H9 (cell line): ENCODE measurements around the gene ASTN2. TPM values are rescaled to one million over a fixed set of nuclear protein-coding genes. Genes with fewer than 3 reads are reported as not detected.

ENCODE experiments used
- DNase-seq: peaks from one replicate; pipeline ENCODE4 v3.0.0-alpha.2; 2017
- H2AFZ ChIP-seq: one replicate; pipeline ENCODE4 v1.6.1; 2013; ENCODE audit warnings: mild to moderate bottlenecking, low read length, control low read depth, moderate library complexity
- H2AK5ac ChIP-seq: 2 replicates; pipeline ENCODE4 v1.6.1; 2013; ENCODE audit warnings: low read length, control low read depth, mixed read lengths; ENCODE audit not compliant: insufficient read length
- H2BK120ac ChIP-seq: one replicate; pipeline ENCODE4 v1.6.1; 2013; ENCODE audit warnings: low read depth, mild to moderate bottlenecking, low read length, control low read depth, inconsistent platforms; ENCODE audit not compliant: poor library complexity, severe bottlenecking
- H2BK12ac ChIP-seq: 2 replicates; pipeline ENCODE4 v1.6.1; 2013; ENCODE audit warnings: low read length, control low read depth, mixed read lengths, low read depth; ENCODE audit not compliant: insufficient read length
- H2BK15ac ChIP-seq: 2 replicates; pipeline ENCODE4 v1.6.1; 2013; ENCODE audit warnings: low read depth, low read length, control low read depth
- H2BK20ac ChIP-seq: one replicate; pipeline ENCODE4 v1.6.1; 2013; ENCODE audit warnings: low read depth, mild to moderate bottlenecking, low read length, control low read depth, inconsistent platforms; ENCODE audit not compliant: poor library complexity, severe bottlenecking
- H2BK5ac ChIP-seq: 2 replicates; pipeline ENCODE4 v1.6.1; 2013; ENCODE audit warnings: low read length, control low read depth, mixed read lengths; ENCODE audit not compliant: insufficient read length
- H3K14ac ChIP-seq: 2 replicates; pipeline ENCODE4 v1.6.1; 2013; ENCODE audit warnings: low read length, control low read depth; ENCODE audit not compliant: insufficient read depth
- H3K18ac ChIP-seq: 2 replicates; pipeline ENCODE4 v1.6.1; 2013; ENCODE audit warnings: low read depth, mild to moderate bottlenecking, mixed read lengths, low read length, control low read depth; ENCODE audit not compliant: insufficient read length
- H3K23ac ChIP-seq: 2 replicates; pipeline ENCODE4 v1.6.1; 2013; ENCODE audit warnings: low read length, control low read depth, mixed read lengths, low read depth; ENCODE audit not compliant: insufficient read length
- H3K23me2 ChIP-seq: 2 replicates; pipeline ENCODE4 v1.6.1; 2013; ENCODE audit warnings: low read depth, mild to moderate bottlenecking, mixed read lengths, low read length, control low read depth; ENCODE audit not compliant: insufficient read length, poor library complexity, severe bottlenecking
- H3K27ac ChIP-seq: 2 replicates; pipeline ENCODE4 v1.5.1; 2013; ENCODE audit warnings: low read length, control low read depth, mixed read lengths, low read depth; ENCODE audit not compliant: insufficient read length
- H3K27me3 ChIP-seq: 2 replicates; pipeline ENCODE4 v1.6.1; 2013; ENCODE audit warnings: low read length, control low read depth, inconsistent platforms; ENCODE audit not compliant: insufficient read depth
- H3K4ac ChIP-seq: 2 replicates; pipeline ENCODE4 v1.6.1; 2013; ENCODE audit warnings: low read depth, mild to moderate bottlenecking, control low read depth, inconsistent platforms, low read length, moderate library complexity
- H3K4me1 ChIP-seq: 2 replicates; pipeline ENCODE4 v1.6.1; 2013; ENCODE audit warnings: low read length, control low read depth, inconsistent platforms; ENCODE audit not compliant: insufficient read depth
- H3K4me2 ChIP-seq: 2 replicates; pipeline ENCODE4 v1.6.1; 2013; ENCODE audit warnings: low read length, control low read depth, mixed read lengths; ENCODE audit not compliant: insufficient read length, insufficient read depth
- H3K56ac ChIP-seq: 2 replicates; pipeline ENCODE4 v1.6.1; 2013; ENCODE audit warnings: low read depth, mild to moderate bottlenecking, mixed read lengths, low read length, control low read depth; ENCODE audit not compliant: insufficient read length
- H3K79me1 ChIP-seq: 2 replicates; pipeline ENCODE4 v1.6.1; 2013; ENCODE audit warnings: low read depth, mild to moderate bottlenecking, moderate library complexity, low read length, control low read depth, inconsistent platforms; ENCODE audit not compliant: insufficient read depth, poor library complexity, severe bottlenecking
- H3K79me2 ChIP-seq: 2 replicates; pipeline ENCODE4 v1.6.1; 2013; ENCODE audit warnings: low read length, control low read depth, inconsistent platforms; ENCODE audit not compliant: insufficient read depth
- H3K9ac ChIP-seq: 2 replicates; pipeline ENCODE4 v1.6.1; 2013; ENCODE audit warnings: low read length, control low read depth, mixed read lengths; ENCODE audit not compliant: insufficient read length; ENCODE audit errors: extremely low read depth
- H3K9me3 ChIP-seq: one replicate; pipeline ENCODE4 v1.6.1; 2013; ENCODE audit warnings: low read depth, low read length, inconsistent platforms; ENCODE audit not compliant: control insufficient read depth
- H3T11ph ChIP-seq: one replicate; pipeline ENCODE4 v1.6.1; 2013; ENCODE audit warnings: mild to moderate bottlenecking, low read length, control low read depth, inconsistent platforms
- H4K20me1 ChIP-seq: one replicate; pipeline ENCODE4 v1.6.1; 2013; ENCODE audit not compliant: control insufficient read depth, insufficient read length, insufficient read depth
- H4K5ac ChIP-seq: 2 replicates; pipeline ENCODE4 v1.6.1; 2013; ENCODE audit warnings: low read depth, mild to moderate bottlenecking, mixed read lengths, low read length, control low read depth; ENCODE audit not compliant: insufficient read length
- H4K8ac ChIP-seq: replicated peaks from 2 replicates; pipeline ENCODE4 v1.6.1; 2013; ENCODE audit warnings: low read length, control low read depth, mixed read lengths, low read depth; ENCODE audit not compliant: insufficient read length
- H4K91ac ChIP-seq: 2 replicates; pipeline ENCODE4 v1.6.1; 2013; ENCODE audit warnings: low read depth, mild to moderate bottlenecking, moderate library complexity, mixed read lengths, low read length, control low read depth; ENCODE audit not compliant: insufficient read length
- H3K27ac Mint-ChIP-seq, 3 experiments: 2 replicates in 2 of 3; 3 replicates in 1 of 3; pipeline ENCODE4 v1.8.0; 2020 to 2021; ENCODE audit warnings: mixed read lengths in 3 of 3, mild to moderate bottlenecking in 1 of 3, moderate library complexity in 1 of 3
- H3K27me3 Mint-ChIP-seq: 2 replicates; pipeline ENCODE4 v1.8.0; 2021; ENCODE audit warnings: low read depth, mild to moderate bottlenecking, moderate library complexity, mixed read lengths
- H3K36me3 Mint-ChIP-seq, 3 experiments: 2 replicates in 2 of 3; 3 replicates in 1 of 3; pipeline ENCODE4 v1.8.0; 2020 to 2021; ENCODE audit warnings: low read depth in 3 of 3, mixed read lengths in 3 of 3; ENCODE audit not compliant: insufficient read depth in 1 of 3
- H3K4me1 Mint-ChIP-seq, 2 experiments: 2 replicates each; pipeline ENCODE4 v1.8.0; 2020; ENCODE audit warnings: mixed read lengths in 2 of 2
- H3K4me3 Mint-ChIP-seq, 2 experiments: 2 replicates in 1 of 2; 3 replicates in 1 of 2; pipeline ENCODE4 v1.8.0; 2020 to 2021; ENCODE audit warnings: mild to moderate bottlenecking in 2 of 2, mixed read lengths in 2 of 2, moderate library complexity in 1 of 2
- H3K9me3 Mint-ChIP-seq, 2 experiments: 2 replicates in 1 of 2; 3 replicates in 1 of 2; pipeline ENCODE4 v1.8.0; 2020; ENCODE audit warnings: mild to moderate bottlenecking in 2 of 2, mixed read lengths in 2 of 2, moderate library complexity in 1 of 2
- CTCF ChIP-seq: fragments of 200-600 bp; sonication (generic); conservative IDR thresholded peaks from 3 replicates; pipeline ENCODE4 v1.8.0; 2021; ENCODE audit warnings: antibody characterized with exemption, mild to moderate bottlenecking
- WGBS: extraction: QIAGEN DNeasy Blood & Tissue Kit; methylation state at CpG from one replicate; pipeline ENCODE4 v1.1.7; 2013; ENCODE audit warnings: missing lambda C conversion rate, low lambda C conversion rate, mixed read lengths; ENCODE audit not compliant: insufficient read length; ENCODE audit errors: extremely low coverage; 5-methylcytosine and 5-hydroxymethylcytosine counted together
- total RNA-seq: library from RNA; stranded (reverse); gene quantifications from 2 replicates; pipeline ENCODE4 v1.2.1, GENCODE V29; 2021

ASTN2 gene
- total RNA-seq, 1 experiment from 2014 or later = 9.7 TPM

- Histone ChIP-seq H3T11ph (no peak overlapping the region), H4K91ac (no peak overlapping the region), H2BK5ac (no peak overlapping the region), H3K4me2 (no peak overlapping the region), H3K56ac (no peak overlapping the region), H4K5ac (no peak overlapping the region), H3K9me3 (no peaks in the 10 kb centered on the region), H3K23ac (no peak overlapping the region), H3K23me2 (no peaks in the 10 kb centered on the region), H2BK20ac (no peak overlapping the region), H3K79me1 (no peaks in the 10 kb centered on the region), H4K20me1 (no peaks in the 10 kb centered on the region), H3K14ac (no peak overlapping the region; the same call in 1 of the 2 replicates), H3K4me1 (peaks cover 8% of the 10 kb centered on the region), H2BK12ac (no peak overlapping the region), H2BK15ac (no peak overlapping the region), H3K4ac (no peak overlapping the region), H2AK5ac (no peak overlapping the region), H3K27me3 (no peaks in the 10 kb centered on the region), H3K79me2 (no peaks in the 10 kb centered on the region), H3K27ac (no peak overlapping the region), H2BK120ac (no peak overlapping the region), H3K9ac (no peak overlapping the region), H4K8ac (no peak overlapping the region), H3K18ac (no peak overlapping the region), H2AFZ (no peak overlapping the region)
- peaks cover 28 to 33% of the 10 kb centered on the region in 2 experiments for H3K4me1 Mint-ChIP-seq
- WGBS = no CpG with 5 or more reads among the region's 1 CpG
- H3K27me3 Mint-ChIP-seq = no peaks in the 10 kb centered on the region; the same call in none of the 2 replicates
- no peak overlapping the region for H3K4me3 Mint-ChIP-seq
- no peak overlapping the region; a peak in 1 of 7 replicates for H3K27ac Mint-ChIP-seq
- no peaks in the 10 kb centered on the region; a peak in 1 of 5 replicates for H3K9me3 Mint-ChIP-seq
- no peak for TF ChIP-seq CTCF
- H3K36me3 Mint-ChIP-seq = peaks cover 0 to 5% (median 3%) of the 10 kb centered on the region in 3 experiments; a peak in 3 of 7 replicates
- DNase-seq = no peak
Observed at GRCh38 chr9:116479056-116479544, 935.8 kb downstream of the ASTN2 start.
